Bone marrow (tissue), 2 donors: Measurements from ENCODE around the gene GRIK1.

Source experiments
- DNase-seq, 2 donors: peaks; one replicate each; lab custom pipeline; 2025; lab: John Stamatoyannopoulos, UW

Gene GRIK1

GRCh38 chr21:29534448-29534847, 405.3 kb downstream of the GRIK1 start:
- DNase-seq: no peak

DNA sequence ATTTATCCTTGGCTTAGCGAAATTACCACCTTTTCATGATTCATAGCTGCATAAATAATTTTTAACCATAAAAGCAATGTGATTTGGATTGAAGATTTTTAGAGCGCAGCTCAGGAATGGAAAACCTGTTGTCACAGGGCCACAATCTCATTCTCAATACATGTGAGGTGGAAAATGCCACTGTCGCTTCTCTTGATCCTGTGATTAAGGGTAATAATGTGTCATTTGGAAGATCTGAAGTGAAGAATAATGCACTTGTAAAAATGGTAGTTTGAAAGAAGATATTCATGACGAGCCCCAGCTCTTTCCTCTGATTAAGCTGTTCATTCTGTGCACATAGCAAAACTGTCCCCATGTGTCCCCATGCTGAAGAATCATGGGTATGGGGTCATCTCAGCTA, 410.7 kb downstream of the GRIK1 start:
- DNase-seq: no peak

- no peak for DNase-seq
Measured at GRCh38 chr21:29526545-29526944, 413.3 kb downstream of the GRIK1 start.

GRCh38 chr21:29524055-29524454, 415.7 kb downstream of the GRIK1 start:
- no peak for DNase-seq

DNA sequence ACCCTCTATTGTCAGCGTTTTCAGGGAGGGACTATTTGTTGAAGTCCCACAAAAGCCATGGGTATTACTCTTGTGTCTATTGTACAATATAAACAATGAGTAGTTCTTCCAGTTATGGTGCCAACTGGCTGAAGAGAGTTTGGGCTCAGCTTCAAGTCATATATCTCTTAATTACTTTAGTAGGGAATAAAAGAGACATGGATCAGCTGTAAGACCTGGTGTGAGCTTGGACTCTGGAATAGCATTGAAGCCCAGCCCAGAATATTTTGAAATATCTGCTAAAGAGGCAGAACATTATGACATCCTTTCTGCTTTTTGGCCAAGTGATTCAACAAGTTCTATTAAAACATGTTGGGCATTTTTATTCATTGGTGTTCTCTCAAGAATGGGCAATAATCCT, 416.1 kb downstream of the GRIK1 start:
- DNase-seq: no peak

DNA sequence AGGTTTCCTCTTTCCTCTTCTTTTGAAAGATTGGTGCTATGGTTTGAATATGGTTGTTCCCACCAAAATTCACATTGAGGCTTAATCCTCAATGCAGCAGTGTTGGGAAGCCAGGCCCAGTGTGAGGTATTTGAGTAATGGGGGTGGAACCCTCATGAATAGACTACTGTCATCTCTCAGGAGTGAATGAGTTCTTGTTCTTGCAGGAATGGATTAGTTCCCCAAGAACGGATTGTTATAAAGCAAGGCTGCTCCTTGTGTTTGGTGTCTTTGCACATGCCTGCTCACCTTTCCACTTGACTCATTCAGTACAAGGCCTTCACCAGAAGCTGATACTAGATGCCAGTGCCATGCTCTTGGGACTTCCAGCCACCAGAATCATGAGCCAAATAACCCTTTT, 417.9 kb downstream of the GRIK1 start:
- no peak for DNase-seq

DNA sequence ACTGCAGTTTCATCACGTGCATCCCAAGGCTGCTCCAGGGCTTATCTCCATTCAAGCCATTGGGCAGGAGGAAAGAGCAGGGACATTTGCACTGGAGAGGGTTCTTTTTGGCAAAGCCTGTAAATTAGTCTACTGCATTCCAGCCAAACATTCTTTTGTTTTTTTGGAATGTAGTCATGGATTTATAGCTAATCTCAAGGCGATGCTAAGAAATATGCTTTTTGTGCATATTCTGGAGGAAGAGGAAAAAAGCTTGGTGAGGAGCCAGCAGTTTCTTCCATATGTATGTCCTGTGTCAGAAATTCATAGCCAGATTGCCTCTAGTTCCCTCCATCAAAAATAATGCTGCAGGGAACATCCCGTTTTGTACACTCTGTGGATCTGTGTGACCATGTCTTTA, 419.6 kb downstream of the GRIK1 start:
- DNase-seq: no peak

DNA sequence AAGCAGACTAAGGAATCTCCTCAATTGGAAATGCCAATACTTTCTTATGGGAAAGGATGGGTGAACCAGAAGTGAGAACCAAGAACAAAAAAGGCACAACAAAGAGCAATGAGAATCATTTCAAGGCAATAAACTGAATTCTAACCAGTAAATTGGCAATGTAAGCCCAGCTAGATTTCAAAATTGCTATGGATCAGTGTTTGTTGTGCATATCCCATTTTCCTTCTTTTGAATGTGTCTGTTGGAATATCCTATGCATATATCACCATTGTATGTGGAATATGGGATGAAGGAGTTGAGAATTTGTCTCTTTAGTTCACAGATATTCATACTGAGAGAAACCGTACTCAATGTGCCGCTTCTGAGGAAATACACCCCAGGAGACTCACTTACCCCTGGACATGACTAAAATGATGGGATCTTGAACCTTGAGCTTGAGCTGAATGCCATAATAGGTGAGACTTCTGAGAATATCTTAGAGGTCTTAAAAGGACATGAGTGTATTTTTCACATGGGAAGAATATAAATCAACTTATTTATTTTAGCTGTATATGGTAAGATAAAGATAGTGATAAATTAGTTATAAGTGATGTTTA, 425.0 kb downstream of the GRIK1 start:
- DNase-seq: no peak

DNA sequence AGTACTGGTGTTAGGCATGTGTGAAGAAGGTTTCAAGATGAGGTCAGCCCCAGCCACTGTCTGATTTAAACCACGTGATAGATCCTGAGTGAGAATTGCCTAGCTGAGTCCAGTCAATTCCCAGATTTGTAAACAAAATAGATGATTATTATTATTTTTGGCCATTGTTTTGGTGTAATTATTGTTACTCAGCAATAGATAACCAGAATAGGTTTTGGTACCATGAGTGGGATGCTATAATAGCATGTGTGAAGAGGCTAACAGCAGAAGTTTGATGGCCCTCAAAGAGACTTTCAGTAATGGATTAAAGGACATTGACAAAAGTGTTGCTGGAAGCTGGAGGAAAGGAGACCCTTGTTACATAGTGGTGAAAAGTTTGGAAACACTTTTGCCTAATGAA, 426.3 kb downstream of the GRIK1 start:
- DNase-seq: no peak

DNA sequence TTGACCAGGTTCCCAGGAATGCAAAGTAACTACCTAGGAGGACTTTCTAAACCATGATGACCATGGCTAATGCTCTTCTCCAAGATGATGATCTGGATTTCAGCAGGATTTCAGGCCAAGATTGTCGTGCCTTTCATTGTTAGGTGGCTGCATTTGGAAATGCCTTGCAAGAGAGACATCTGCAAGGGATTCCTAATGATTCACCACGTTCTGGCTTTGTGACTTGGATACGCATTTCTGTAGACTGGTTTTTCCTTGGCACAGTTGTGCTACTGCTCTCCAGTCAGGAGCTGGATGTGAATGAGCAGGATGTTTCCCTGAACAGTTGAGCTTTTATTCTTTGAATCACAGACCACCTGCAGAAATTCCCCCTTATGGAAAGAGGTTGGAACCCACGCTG, 428.7 kb downstream of the GRIK1 start:
- no peak for DNase-seq

- no peak for DNase-seq
Measured at GRCh38 chr21:29509121-29509520, 430.7 kb downstream of the GRIK1 start.

DNA sequence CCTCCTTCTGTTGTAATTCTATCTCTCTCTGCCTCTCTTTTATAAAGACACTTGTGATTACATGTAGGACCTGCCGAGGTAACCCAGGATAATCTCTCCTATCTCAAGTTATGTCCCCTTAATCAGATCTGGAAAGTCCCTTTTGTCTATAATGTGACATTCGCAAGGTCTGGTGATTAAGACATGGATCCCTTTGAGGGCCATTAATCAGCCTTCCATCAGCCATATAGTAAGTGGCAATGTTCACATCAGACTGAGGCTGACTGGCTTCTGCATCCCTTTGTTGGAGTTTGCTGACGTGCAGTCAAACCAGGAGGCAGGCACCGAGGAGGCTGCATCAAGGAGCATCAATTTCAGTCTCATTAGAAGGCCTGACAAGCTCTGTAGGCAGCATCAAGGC, 431.5 kb downstream of the GRIK1 start:
- no peak for DNase-seq

DNA sequence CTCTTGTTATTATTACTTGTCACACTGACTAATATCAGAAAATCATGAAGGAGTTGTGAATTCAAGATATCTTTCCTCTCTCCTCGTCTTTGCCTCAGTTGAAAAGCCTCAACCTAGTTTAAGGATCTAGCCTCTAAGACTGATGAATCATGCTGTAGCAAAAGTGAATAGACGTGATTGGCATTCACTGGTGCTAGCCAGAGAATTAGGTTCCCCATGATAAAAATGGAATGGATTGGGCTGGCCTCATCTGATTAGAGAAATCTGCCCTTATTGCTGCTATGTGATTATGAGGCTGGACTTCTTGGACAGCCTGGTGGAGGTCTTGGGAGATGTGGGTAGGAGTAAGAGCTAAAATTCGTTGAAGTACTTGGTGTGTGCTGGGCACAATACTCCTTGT, 432.8 kb downstream of the GRIK1 start:
- no peak for DNase-seq

- DNase-seq: no peak
Measured at GRCh38 chr21:29506214-29506613, 433.6 kb downstream of the GRIK1 start.

GRCh38 chr21:29504751-29505321, 435.0 kb downstream of the GRIK1 start:
- DNase-seq: no peak

DNA sequence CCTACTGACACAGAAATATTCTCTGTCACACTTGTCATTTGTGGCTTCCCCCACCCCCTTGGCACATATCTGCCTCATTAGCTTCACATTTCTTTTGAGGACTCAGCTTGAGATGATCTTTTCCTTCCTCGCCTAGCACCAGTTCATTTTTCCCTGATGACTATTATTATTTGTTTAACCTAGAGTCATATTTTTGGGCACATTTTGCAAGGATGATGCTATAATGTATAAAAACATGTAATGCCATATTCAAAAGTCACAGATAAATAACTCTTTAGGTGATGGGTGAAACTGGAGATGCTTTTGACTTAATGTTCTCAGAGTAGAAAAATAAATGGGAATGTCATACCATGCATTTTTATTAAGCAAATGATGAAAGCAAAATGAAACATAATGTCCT, 438.3 kb downstream of the GRIK1 start:
- DNase-seq: no peak

GRCh38 chr21:29499734-29500343, 440.0 kb downstream of the GRIK1 start:
- DNase-seq: no peak

- DNase-seq: no peak
Measured at GRCh38 chr21:29499229-29499628, 440.6 kb downstream of the GRIK1 start.

GRCh38 chr21:29496337-29496736, 443.5 kb downstream of the GRIK1 start:
- DNase-seq: no peak

DNA sequence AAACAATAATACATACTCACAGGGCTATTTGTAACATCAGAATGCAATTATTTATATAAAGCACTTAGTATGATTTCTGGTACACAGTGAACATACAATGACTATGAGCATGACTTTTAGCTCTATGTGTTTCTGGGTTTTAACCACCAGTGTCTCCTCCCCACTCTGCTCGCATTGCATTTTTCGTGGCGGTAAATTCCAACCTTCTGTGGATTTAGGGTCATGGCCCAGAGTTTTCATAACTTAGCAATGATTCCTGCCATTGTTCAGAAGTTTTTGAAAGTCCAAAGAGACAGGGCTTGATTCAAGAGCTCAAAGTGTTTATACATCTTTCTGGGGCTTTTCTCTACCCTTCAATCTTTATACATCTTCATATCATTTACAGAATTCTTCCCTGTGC, 449.8 kb downstream of the GRIK1 start:
- DNase-seq: no peak

- no peak for DNase-seq
Measured at GRCh38 chr21:29487154-29487553, 452.6 kb downstream of the GRIK1 start.
